H1 (cell line): ENCODE data around the gene MBNL3. TPM values are rescaled to one million over a fixed set of nuclear protein-coding genes. Genes with fewer than 3 reads are reported as not detected.

Experiments
- CTCF ChIA-PET: fragments of 300-600 bp; sonication (Branson Sonifier 250); formaldehyde crosslinking; loops from one replicate; lab custom pipeline; 2021; ENCODE audit not compliant: partially characterized antibody; lab: Charles Lee
- POLR2A ChIA-PET: fragments of 300-600 bp; sonication (Branson Sonifier 250); formaldehyde crosslinking; loops from one replicate; lab custom pipeline; 2021; ENCODE audit warnings: inconsistent platforms; ENCODE audit not compliant: partially characterized antibody; lab: Charles Lee
- DNase-seq, 2 experiments: peaks; one replicate each; pipeline versions ENCODE4 v3.0.0 to v3.0.0-alpha.2; 2010 to 2022; ENCODE audit warnings: low spot score in 2 of 2, low read depth in 1 of 2, mixed read lengths in 1 of 2
- FAIRE-seq: peaks from 2 replicates; lab custom pipeline; 2011; peaks lifted over from hg19 to GRCh38; lab: Jason Lieb, UNC
- H2AFZ ChIP-seq: 2 replicates; pipeline ENCODE4 v1.8.1; 2012; ENCODE audit warnings: low read length, inconsistent platforms
- H2AK5ac ChIP-seq: 2 replicates; pipeline ENCODE4 v1.6.1; 2013; ENCODE audit warnings: low read depth, low read length
- H2BK120ac ChIP-seq: replicated peaks from 2 replicates; pipeline ENCODE3; 2013; ENCODE audit warnings: low read depth, low read length, inconsistent platforms
- H2BK12ac ChIP-seq: 2 replicates; pipeline ENCODE4 v1.6.1; 2013; ENCODE audit warnings: low read depth, low read length
- H2BK15ac ChIP-seq: 2 replicates; pipeline ENCODE4 v1.6.1; 2013; ENCODE audit warnings: low read length
- H2BK20ac ChIP-seq: 2 replicates; pipeline ENCODE4 v1.6.1; 2013; ENCODE audit warnings: low read length
- H2BK5ac ChIP-seq: 2 replicates; pipeline ENCODE4 v1.6.1; 2013; ENCODE audit warnings: low read depth, low read length
- H3K14ac ChIP-seq: 2 replicates; pipeline ENCODE4 v1.6.1; 2013; ENCODE audit warnings: inconsistent platforms; ENCODE audit not compliant: insufficient read length
- H3K18ac ChIP-seq: 2 replicates; pipeline ENCODE4 v1.6.1; 2013; ENCODE audit warnings: low read length; ENCODE audit errors: extremely low read depth
- H3K23ac ChIP-seq: 2 replicates; pipeline ENCODE4 v1.6.1; 2013; ENCODE audit warnings: inconsistent platforms; ENCODE audit not compliant: insufficient read length
- H3K23me2 ChIP-seq: 2 replicates; pipeline ENCODE4 v1.6.1; 2013; ENCODE audit warnings: low read depth, low read length
- H3K27ac ChIP-seq: 2 replicates; pipeline ENCODE4 v1.6.1; 2011; ENCODE audit warnings: low read depth, low read length, inconsistent platforms
- H3K27me3 ChIP-seq, 4 experiments: replicated peaks in 1 of 4; 1 replicate in 1 of 4; 2 replicates in 3 of 4; pipeline versions ENCODE4 v1.6.1 to v1.8.1; 2011 to 2013; ENCODE audit warnings: low read length in 3 of 4, mild to moderate bottlenecking in 3 of 4, inconsistent platforms in 2 of 4, mixed read lengths in 2 of 4, moderate library complexity in 1 of 4; ENCODE audit not compliant: control insufficient read depth in 3 of 4, insufficient read depth in 3 of 4; ENCODE audit errors: extremely low read depth in 1 of 4
- H3K36me3 ChIP-seq, 4 experiments: 2 replicates each; pipeline versions ENCODE4 v1.6.1 to v1.8.1; 2011 to 2013; ENCODE audit warnings: mild to moderate bottlenecking in 4 of 4, low read length in 3 of 4, moderate library complexity in 2 of 4, control low read depth in 1 of 4, inconsistent platforms in 1 of 4; ENCODE audit not compliant: insufficient read depth in 4 of 4, control insufficient read depth in 2 of 4
- H3K4ac ChIP-seq: replicated peaks from 2 replicates; pipeline ENCODE3; 2013; ENCODE audit warnings: low read length, low read depth, mixed read lengths, inconsistent platforms; ENCODE audit not compliant: insufficient read length
- H3K4me1 ChIP-seq, 4 experiments: replicated peaks in 1 of 4; 1 replicate in 1 of 4; 2 replicates in 3 of 4; pipeline versions ENCODE4 v1.6.1 to v1.8.1; 2011 to 2013; ENCODE audit warnings: low read length in 3 of 4, inconsistent platforms in 2 of 4, mixed read lengths in 1 of 4; ENCODE audit not compliant: insufficient read depth in 4 of 4, control insufficient read depth in 3 of 4
- H3K4me2 ChIP-seq, 2 experiments: 2 replicates each; pipeline versions ENCODE4 v1.6.1 to v1.8.1; 2011 to 2013; ENCODE audit warnings: low read depth in 2 of 2, low read length in 2 of 2, control low read depth in 1 of 2, inconsistent platforms in 1 of 2, mild to moderate bottlenecking in 1 of 2; ENCODE audit not compliant: insufficient read depth in 1 of 2
- H3K4me3 ChIP-seq, 4 experiments: fragments of 200-600, 300-600 bp in 1 of 4; sonication (generic), shearing (Covaris generic), sonication (Bioruptor Twin) in 1 of 4; 2 replicates each; pipeline versions ENCODE4 v1.5.1 to v1.8.1; 2011 to 2016; ENCODE audit warnings: low read length in 4 of 4, low read depth in 3 of 4, control low read depth in 2 of 4, inconsistent platforms in 2 of 4, mild to moderate bottlenecking in 2 of 4, mixed read lengths in 1 of 4, moderate library complexity in 1 of 4; ENCODE audit not compliant: insufficient read depth in 2 of 4; ENCODE audit errors: extremely low read depth in 1 of 4
- H3K56ac ChIP-seq: replicated peaks from 2 replicates; pipeline ENCODE3; 2013; ENCODE audit warnings: low read depth, mild to moderate bottlenecking, mixed read lengths, low read length, inconsistent platforms; ENCODE audit not compliant: insufficient read length
- H3K79me1 ChIP-seq: 2 replicates; pipeline ENCODE4 v1.6.1; 2013; ENCODE audit warnings: low read depth, low read length, control low read depth
- H3K79me2 ChIP-seq, 2 experiments: 2 replicates each; pipeline versions ENCODE4 v1.6.1 to v1.8.1; 2012 to 2013; ENCODE audit warnings: low read length in 2 of 2, mild to moderate bottlenecking in 2 of 2, inconsistent platforms in 1 of 2; ENCODE audit not compliant: insufficient read depth in 2 of 2, control insufficient read depth in 1 of 2
- H3K9ac ChIP-seq, 4 experiments: replicated peaks in 1 of 4; 1 replicate in 1 of 4; 2 replicates in 3 of 4; pipeline versions ENCODE4 v1.6.1 to v1.8.1; 2011 to 2013; ENCODE audit warnings: low read depth in 3 of 4, low read length in 3 of 4, control low read depth in 2 of 4, mild to moderate bottlenecking in 2 of 4, moderate library complexity in 2 of 4, inconsistent platforms in 1 of 4; ENCODE audit errors: extremely low read depth in 1 of 4
- H3K9me3 ChIP-seq, 2 experiments: 2 replicates each; pipeline versions ENCODE4 v1.6.1 to v1.8.1; 2012 to 2013; ENCODE audit warnings: mild to moderate bottlenecking in 2 of 2, moderate library complexity in 2 of 2, control low read depth in 1 of 2, inconsistent platforms in 1 of 2, low read depth in 1 of 2, low read length in 1 of 2, mixed read lengths in 1 of 2; ENCODE audit not compliant: insufficient read depth in 2 of 2
- H4K20me1 ChIP-seq, 2 experiments: replicated peaks in 1 of 2; 2 replicates each; pipeline versions ENCODE3 to v1.8.1; 2011 to 2013; ENCODE audit warnings: inconsistent platforms in 2 of 2, low read length in 2 of 2, mild to moderate bottlenecking in 1 of 2; ENCODE audit not compliant: insufficient read depth in 2 of 2, control insufficient read depth in 1 of 2
- H4K5ac ChIP-seq: 2 replicates; pipeline ENCODE4 v1.6.1; 2013; ENCODE audit warnings: low read length, low read depth, mixed read lengths, inconsistent platforms; ENCODE audit not compliant: insufficient read length
- H4K8ac ChIP-seq: 2 replicates; pipeline ENCODE4 v1.8.0; 2013; ENCODE audit warnings: mild to moderate bottlenecking, moderate library complexity, low read length, inconsistent platforms; ENCODE audit not compliant: insufficient read depth; ENCODE audit errors: extremely low read depth
- H4K91ac ChIP-seq: replicated peaks from 2 replicates; pipeline ENCODE3; 2013; ENCODE audit warnings: low read length, mixed read lengths, inconsistent platforms; ENCODE audit not compliant: insufficient read length
- CBX8 ChIP-seq: fragments of 300-800, 300-1000 bp; sonication (generic); IDR thresholded peaks from 2 replicates; pipeline ENCODE4 v1.7.1; 2016; ENCODE audit warnings: low read depth, low read length, borderline replicate concordance
- CHD1 ChIP-seq: IDR thresholded peaks from 2 replicates; pipeline ENCODE4 v1.6.1; 2012; ENCODE audit warnings: low read depth, low read length, improper control_type of control experiment
- FOSL1 ChIP-seq: IDR thresholded peaks from 2 replicates; pipeline ENCODE4 v1.6.1; 2011; ENCODE audit warnings: mild to moderate bottlenecking, low read depth, low read length, moderate library complexity; ENCODE audit not compliant: insufficient read depth
- JUN ChIP-seq: IDR thresholded peaks from 2 replicates; pipeline ENCODE4 v1.6.1; 2011; ENCODE audit warnings: low read depth, mild to moderate bottlenecking, improper control_type of control experiment, low read length
- NANOG ChIP-seq: IDR thresholded peaks from 2 replicates; pipeline ENCODE4 v1.6.1; 2011; ENCODE audit warnings: low read length, low read depth, mild to moderate bottlenecking, inconsistent platforms; ENCODE audit not compliant: insufficient read depth, poor library complexity, severe bottlenecking
- PHF8 ChIP-seq: fragments of 200-600 bp; sonication (generic); conservative IDR thresholded peaks from 2 replicates; pipeline ENCODE4 v1.7.1; 2012; ENCODE audit warnings: low read depth, mild to moderate bottlenecking, inconsistent platforms, low read length, moderate library complexity
- SAP30 ChIP-seq: fragments of 300-600 bp; sonication (generic); IDR thresholded peaks from 2 replicates; pipeline ENCODE4 v1.7.1; 2012; ENCODE audit warnings: low read length, moderate library complexity, mild to moderate bottlenecking, inconsistent platforms; ENCODE audit not compliant: insufficient read depth, insufficient replicate concordance
- WGBS, 2 experiments: shearing (Covaris generic) in 1 of 2; methylation state at CpG; one replicate each; pipeline versions ENCODE4 v1.1.6 to v1.1.7; 2013 to 2015; ENCODE audit warnings: low lambda C conversion rate in 2 of 2, mixed read lengths in 2 of 2, inconsistent platforms in 1 of 2, low coverage in 1 of 2, missing lambda C conversion rate in 1 of 2; ENCODE audit not compliant: insufficient replicate concordance in 2 of 2, insufficient coverage in 1 of 2, insufficient read length in 1 of 2; ENCODE audit errors: extremely low coverage in 1 of 2, missing lambda C conversion rate in 1 of 2; 5-methylcytosine and 5-hydroxymethylcytosine counted together
- polyA plus RNA-seq, 7 experiments: library from polyadenylated mRNA; depleted of rRNA in 3 of 7; stranded (reverse) in 5 of 7; unstranded in 2 of 7; fragments of >200 nt in 5 of 7; fragments of 200-250 nt in 2 of 7; gene quantifications; 1 replicate in 5 of 7; 2 replicates in 1 of 7; 4 replicates in 1 of 7; pipeline versions ENCODE4 v1.2.1 to v1.2.3, GENCODE V29; 2011 to 2013; ENCODE audit warnings: missing spikeins in 2 of 7, mixed read lengths in 2 of 7
- total RNA-seq: library from RNA; stranded (reverse); fragmentation: NEBNext Ultra II Directional; extraction: Animal tissue kit (Norgen Biotek cat#: 25700); gene quantifications from 2 replicates; pipeline ENCODE4 v1.2.1, GENCODE V29; 2021

MBNL3 gene
- total and polyA plus RNA-seq, 2 of the 8 experiments (the other 6 are each of a cell fraction or from before 2014, with no cell fraction given), result 3.5 to 4.3 TPM

GRCh38 chrX:132508834-132509233 is 20.0 kb upstream of the MBNL3 start:
- no peak overlapping the region for H3K4ac ChIP-seq
- H3K4me3 ChIP-seq, result no peak overlapping the region
- no peaks in the 10 kb centered on the region for H3K36me3 ChIP-seq
- H2BK15ac ChIP-seq, result no peak overlapping the region
- H2BK5ac ChIP-seq, result no peak overlapping the region
- H3K4me2 ChIP-seq, result no peak overlapping the region
- H3K14ac ChIP-seq, result no peak overlapping the region
- POLR2A ChIA-PET, result no interaction called here
- no peak for DNase-seq
- H3K56ac ChIP-seq, result no peak overlapping the region
- H3K4me1 ChIP-seq, result peaks cover 0 to 4% (median 0%) of the 10 kb centered on the region in 4 experiments; a peak in 2 of 7 replicates
- no peak overlapping the region; the same call in 1 of the 2 replicates for H3K18ac ChIP-seq
- H3K27ac ChIP-seq, result no peak overlapping the region
- no peak overlapping the region for H4K5ac ChIP-seq
- 100% methylated on average over 2 of the region's 2 CpGs; no CpG with 5 or more reads in 1 of the 2 experiments for WGBS, 2 experiments
- H2AK5ac ChIP-seq, result no peak overlapping the region
- no peaks in the 10 kb centered on the region for H3K79me2 ChIP-seq
- no peak overlapping the region for H4K8ac ChIP-seq
- no peak overlapping the region for H2BK120ac ChIP-seq
- H3K23ac ChIP-seq, result no peak overlapping the region
- H3K79me1 ChIP-seq, result no peaks in the 10 kb centered on the region
- H2BK12ac ChIP-seq, result no peak overlapping the region
- TF ChIP-seq SAP30, result no peak
- TF ChIP-seq CHD1, result no peak
- TF ChIP-seq JUN, result no peak
- no peak for TF ChIP-seq NANOG
- no peak for TF ChIP-seq CBX8
- TF ChIP-seq PHF8, result no peak
- no peak for TF ChIP-seq FOSL1
- H3K9me3 ChIP-seq, result no peaks in the 10 kb centered on the region
- no peaks in the 10 kb centered on the region for H3K23me2 ChIP-seq
- H3K27me3 ChIP-seq, result no peaks in the 10 kb centered on the region
- H3K9ac ChIP-seq, result no peak overlapping the region
- H2AFZ ChIP-seq, result no peak overlapping the region
- no peaks in the 10 kb centered on the region for H4K20me1 ChIP-seq
- no peak overlapping the region for H4K91ac ChIP-seq
- CTCF ChIA-PET, result no interaction called here
- FAIRE-seq, result no peak
- no peak overlapping the region for H2BK20ac ChIP-seq
